AG20443 (cell line): ENCODE measurements around the gene SCGN.
"Not testable (repeated sequence)": the region's sequence is repeated elsewhere in the genome, so short reads cannot be mapped to it uniquely, and the experiment has no call there.

Source experiments
- DNase-seq: peaks from one replicate; pipeline ENCODE4 v3.0.0; 2012; ENCODE audit warnings: low spot score, mixed read lengths

SCGN gene

GRCh38 chr6:25730907-25731306, 78.9 kb downstream of the SCGN start:
- DNase-seq: no peak

GRCh38 chr6:25731721-25732120, 79.7 kb downstream of the SCGN start:
- DNase-seq: no peak

- DNase-seq: no peak
Observed at GRCh38 chr6:25732468-25733198, 80.6 kb downstream of the SCGN start.

- no peak for DNase-seq
Observed at GRCh38 chr6:25735261-25735660, 83.2 kb downstream of the SCGN start.

GRCh38 chr6:25743868-25744267, 91.9 kb downstream of the SCGN start:
- DNase-seq: no peak

- DNase-seq: no peak
Observed at GRCh38 chr6:25745836-25746235, 93.8 kb downstream of the SCGN start.

GRCh38 chr6:25746968-25747367, 95.0 kb downstream of the SCGN start:
- no peak for DNase-seq

- no peak for DNase-seq
Observed at GRCh38 chr6:25747477-25747876, 95.5 kb downstream of the SCGN start.

- DNase-seq: no peak
Observed at GRCh38 chr6:25748049-25748448, 96.0 kb downstream of the SCGN start.

GRCh38 chr6:25748601-25749517, 96.8 kb downstream of the SCGN start:
- DNase-seq: not testable (repeated sequence)

- no peak for DNase-seq
Observed at GRCh38 chr6:25749837-25750236, 97.8 kb downstream of the SCGN start.

GRCh38 chr6:25750906-25751305, 98.9 kb downstream of the SCGN start:
- no peak for DNase-seq
